ENCODE results near the gene MFAP4. TPM values are rescaled to one million over a fixed set of nuclear protein-coding genes. Genes with fewer than 3 reads are reported as not detected.

MFAP4 gene
- total and polyA plus RNA-seq, 9 of the 15 experiments (the other 6 are each of a cell fraction or from before 2014, with no cell fraction given): 0.07 to 0.24 TPM; not detected in 7

DNA sequence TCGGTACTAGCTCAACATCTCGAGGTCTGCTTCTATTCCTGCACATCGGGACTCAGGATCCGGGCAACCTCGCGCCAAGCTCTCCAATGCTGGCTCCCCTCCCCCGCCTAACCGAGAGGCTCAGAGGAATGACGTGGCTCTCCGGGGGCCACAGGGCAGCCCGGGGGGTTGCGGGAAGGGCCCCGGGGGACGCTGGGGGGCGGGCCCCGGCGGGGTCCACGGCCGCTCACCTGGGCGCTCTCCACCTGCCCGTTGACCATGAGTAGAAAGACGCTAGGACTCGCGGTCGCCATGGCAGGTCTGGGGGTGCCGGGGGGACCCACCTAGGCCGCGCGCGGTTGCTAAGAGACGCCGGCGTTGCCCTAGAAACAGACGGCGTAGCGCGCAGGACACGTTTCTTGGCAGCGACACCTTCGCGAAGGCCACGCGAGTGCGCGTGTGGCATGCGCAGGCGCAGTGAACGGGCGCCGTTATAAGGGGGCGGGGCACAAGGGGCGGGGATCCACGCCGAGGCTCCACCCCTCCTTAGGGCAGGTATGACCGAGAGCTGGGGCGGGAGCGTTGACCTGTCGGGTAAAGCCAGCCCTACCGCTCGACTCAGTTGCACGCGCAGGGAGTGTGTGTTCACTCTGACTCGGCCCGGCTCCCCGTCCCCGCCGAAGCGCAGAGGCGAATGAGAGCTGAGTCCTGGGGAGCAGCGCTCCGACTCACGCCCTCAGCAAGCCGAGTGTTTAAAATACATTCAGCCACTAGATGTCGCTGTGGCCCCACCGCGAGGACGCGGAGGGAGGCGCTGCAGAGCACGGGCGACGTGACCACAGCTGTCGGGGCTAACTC is 24.5 kb downstream of the MFAP4 start, which contains the start of gene B9D1:
TSS of gene B9D1 (minus strand) at position 447 of the 837 bp plus-strand sequence. CDS start at position 293, 154 bp downstream.
- Histone ChIP-seq H3K4me3 (peak within 1 kb of the TSS; percentile 76), H4K20me1 (replicated peaks; ENCODE audit: control insufficient read depth, insufficient read depth, low read length) (no peaks in the 10 kb centered on the region), H3K27ac (ENCODE audit: extremely low read depth, low read depth, low read length) (peak within 1 kb of the TSS; percentile 75), H3K36me3 (ENCODE audit: control insufficient read depth, insufficient read depth, low read length) (no peaks in the 10 kb centered on the region), H3K27me3 (ENCODE audit: control insufficient read depth in 2 of 2, insufficient read depth in 2 of 2, low read length in 2 of 2) (no peaks in the 10 kb centered on the region), H3K79me2 (ENCODE audit: control insufficient read depth, insufficient read depth, low read length) (peaks cover 9% of the 10 kb centered on the region; the same call in 2 of the 3 replicates), H3K4me1 (replicated peaks in 1 of 2; ENCODE audit: control insufficient read depth in 2 of 2, insufficient read depth in 2 of 2, low read length in 2 of 2) (peaks cover 6 to 24% of the 10 kb centered on the region in 2 experiments; a peak in 4 of 5 replicates), H3K9me1 (ENCODE audit: control insufficient read depth, insufficient read depth, low read length) (no peaks in the 10 kb centered on the region), H3K9me3 (replicated peaks; ENCODE audit: control insufficient read depth, insufficient read depth, low read depth, low read length) (no peaks in the 10 kb centered on the region), H3K9ac (ENCODE audit: insufficient read depth in 1 of 2, low read depth in 2 of 2, low read length in 2 of 2) (peak within 1 kb of the TSS; percentile 80 to 91), H2AFZ (ENCODE audit: low read depth, low read length) (peak within 1 kb of the TSS; percentile 98), H3K4me2 (ENCODE audit: insufficient read depth, low read length) (peak within 1 kb of the TSS; percentile 91)
- BruUV-seq (replicated peaks): no TSS peak
- intact Hi-C loops (cut with micrococcal nuclease) (loop anchor here (1.0 kb wide), 1 partner anchor 85 kb away; no protein-coding TSS in a partner anchor), in situ Hi-C loops (cut with MboI) (loop anchor here (5.0 to 10.0 kb wide), 2 partner anchors 85 to 402 kb away; no protein-coding TSS in a partner anchor)
- POLR2A ChIA-PET: interaction anchor here (1.1 to 2.1 kb wide), 2 partner anchors 15 to 114 kb away, joined by 6 to 11 read pairs; partner anchors contain the start of gene MAPK7
- CTCF ChIA-PET (ENCODE audit: low intra/inter-chr PET ratio): interaction anchor here (2.5 kb wide), 1 partner anchor 85 kb away, joined by 14 read pairs; no protein-coding TSS in a partner anchor
- FAIRE-seq (peak; percentile 90), DNase-seq (ENCODE audit: extremely low read depth in 1 of 4, low spot score in 3 of 4) (peak; percentile 91 to 94 (median 94)), ATAC-seq (peak; percentile 94)
- 0% methylated on average over 28 of the region's 83 CpGs for WGBS (ENCODE audit: insufficient coverage, low coverage, missing lambda C conversion rate)
- no peak for TF ChIP-seq ZNF384 (IDR thresholded peaks at IDR 0.05; ENCODE audit: low read depth, low read length)
- TF ChIP-seq HIVEP1 (CRISPR knock-in tag; IDR thresholded peaks at IDR 0.05): peak; percentile 39; the same call in 1 of the 2 replicates
- TF ChIP-seq, protein P1, sequence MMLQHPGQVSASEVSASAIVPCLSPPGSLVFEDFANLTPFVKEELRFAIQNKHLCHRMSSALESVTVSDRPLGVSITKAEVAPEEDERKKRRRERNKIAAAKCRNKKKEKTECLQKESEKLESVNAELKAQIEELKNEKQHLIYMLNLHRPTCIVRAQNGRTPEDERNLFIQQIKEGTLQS (IDR thresholded peaks at IDR 0.05): peak; percentile 47
- TF ChIP-seq, protein P1 (CRISPR knock-in tag; conservative IDR thresholded peaks at IDR 0.05): no peak
- no peak for TF ChIP-seq RBM14 (IDR thresholded peaks at IDR 0.05; ENCODE audit: borderline replicate concordance, insufficient read depth, low read depth, low read length)
- TF ChIP-seq, protein P2, sequence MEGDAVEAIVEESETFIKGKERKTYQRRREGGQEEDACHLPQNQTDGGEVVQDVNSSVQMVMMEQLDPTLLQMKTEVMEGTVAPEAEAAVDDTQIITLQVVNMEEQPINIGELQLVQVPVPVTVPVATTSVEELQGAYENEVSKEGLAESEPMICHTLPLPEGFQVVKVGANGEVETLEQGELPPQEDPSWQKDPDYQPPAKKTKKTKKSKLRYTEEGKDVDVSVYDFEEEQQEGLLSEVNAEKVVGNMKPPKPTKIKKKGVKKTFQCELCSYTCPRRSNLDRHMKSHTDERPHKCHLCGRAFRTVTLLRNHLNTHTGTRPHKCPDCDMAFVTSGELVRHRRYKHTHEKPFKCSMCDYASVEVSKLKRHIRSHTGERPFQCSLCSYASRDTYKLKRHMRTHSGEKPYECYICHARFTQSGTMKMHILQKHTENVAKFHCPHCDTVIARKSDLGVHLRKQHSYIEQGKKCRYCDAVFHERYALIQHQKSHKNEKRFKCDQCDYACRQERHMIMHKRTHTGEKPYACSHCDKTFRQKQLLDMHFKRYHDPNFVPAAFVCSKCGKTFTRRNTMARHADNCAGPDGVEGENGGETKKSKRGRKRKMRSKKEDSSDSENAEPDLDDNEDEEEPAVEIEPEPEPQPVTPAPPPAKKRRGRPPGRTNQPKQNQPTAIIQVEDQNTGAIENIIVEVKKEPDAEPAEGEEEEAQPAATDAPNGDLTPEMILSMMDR (IDR thresholded peaks at IDR 0.05 in 2 of 3, conservative IDR thresholded peaks at IDR 0.05 in 1 of 3; ENCODE audit: insufficient read depth in 2 of 3, low read depth in 1 of 3, low read length in 3 of 3): peak; percentile 87 to 99 (median 98)
- TF ChIP-seq HMGN3 (IDR thresholded peaks at IDR 0.05; ENCODE audit: borderline replicate concordance, extremely low read depth, insufficient read length, low read depth, low read length): peak; percentile 37
- no peak for TF ChIP-seq FUS (optimal IDR thresholded peaks at IDR 0.05; ENCODE audit: low read depth, low read length)
- TF ChIP-seq ZNF184 (CRISPR knock-in tag; IDR thresholded peaks at IDR 0.05): no peak
- TF ChIP-seq ESRRB (CRISPR knock-in tag; IDR thresholded peaks at IDR 0.05; ENCODE audit: borderline replicate concordance): no peak
- no peak for TF ChIP-seq ZNF79 (CRISPR knock-in tag; IDR thresholded peaks at IDR 0.05; ENCODE audit: low read depth)
- TF ChIP-seq SIRT6 (IDR thresholded peaks at IDR 0.05; ENCODE audit: low read depth, low read length): no peak
- TF ChIP-seq, protein P3, sequence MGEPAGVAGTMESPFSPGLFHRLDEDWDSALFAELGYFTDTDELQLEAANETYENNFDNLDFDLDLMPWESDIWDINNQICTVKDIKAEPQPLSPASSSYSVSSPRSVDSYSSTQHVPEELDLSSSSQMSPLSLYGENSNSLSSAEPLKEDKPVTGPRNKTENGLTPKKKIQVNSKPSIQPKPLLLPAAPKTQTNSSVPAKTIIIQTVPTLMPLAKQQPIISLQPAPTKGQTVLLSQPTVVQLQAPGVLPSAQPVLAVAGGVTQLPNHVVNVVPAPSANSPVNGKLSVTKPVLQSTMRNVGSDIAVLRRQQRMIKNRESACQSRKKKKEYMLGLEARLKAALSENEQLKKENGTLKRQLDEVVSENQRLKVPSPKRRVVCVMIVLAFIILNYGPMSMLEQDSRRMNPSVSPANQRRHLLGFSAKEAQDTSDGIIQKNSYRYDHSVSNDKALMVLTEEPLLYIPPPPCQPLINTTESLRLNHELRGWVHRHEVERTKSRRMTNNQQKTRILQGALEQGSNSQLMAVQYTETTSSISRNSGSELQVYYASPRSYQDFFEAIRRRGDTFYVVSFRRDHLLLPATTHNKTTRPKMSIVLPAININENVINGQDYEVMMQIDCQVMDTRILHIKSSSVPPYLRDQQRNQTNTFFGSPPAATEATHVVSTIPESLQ (CRISPR knock-in tag; IDR thresholded peaks at IDR 0.05): no peak
- TF ChIP-seq JUN (IDR thresholded peaks at IDR 0.05; ENCODE audit: borderline replicate concordance, low read depth, low read length): 0 out of 2 replicates have a peak, but pooled peaks have one; percentile 2
- no peak for TF ChIP-seq JUN (CRISPR knock-in tag; IDR thresholded peaks at IDR 0.05; ENCODE audit: borderline replicate concordance)
